ENCODE results near the gene WFDC9.
"Not testable (repeated sequence)": the region's sequence is repeated elsewhere in the genome, so short reads cannot be mapped to it uniquely, and the experiment has no call there.

Gene WFDC9

DNA sequence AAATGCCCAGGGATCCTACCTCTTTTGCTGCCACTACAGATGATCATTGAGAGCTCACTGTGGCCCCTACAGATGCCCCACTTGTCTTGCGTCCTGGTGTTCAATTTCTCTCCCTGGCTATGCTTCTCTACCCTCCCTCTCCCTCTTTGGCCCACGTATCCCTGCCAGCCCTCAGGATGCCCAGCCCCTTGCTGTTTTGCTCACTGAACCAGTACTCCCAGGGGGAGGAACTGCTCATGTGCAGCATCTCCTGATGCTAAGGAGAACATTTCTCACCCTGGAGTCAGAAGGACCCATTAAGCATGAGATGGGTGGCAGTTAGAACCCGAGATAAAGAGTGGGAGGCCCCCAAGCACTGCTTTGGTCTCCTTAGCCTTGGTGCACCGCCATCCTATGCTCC, at the start of gene WFDC9:
WFDC9 (minus strand) TSS at position 101 of the 400 bp plus-strand sequence. CDS start 21,103 bp downstream, outside the sequence.
- no peak for DNase-seq (ENCODE audit: low read depth)

DNA sequence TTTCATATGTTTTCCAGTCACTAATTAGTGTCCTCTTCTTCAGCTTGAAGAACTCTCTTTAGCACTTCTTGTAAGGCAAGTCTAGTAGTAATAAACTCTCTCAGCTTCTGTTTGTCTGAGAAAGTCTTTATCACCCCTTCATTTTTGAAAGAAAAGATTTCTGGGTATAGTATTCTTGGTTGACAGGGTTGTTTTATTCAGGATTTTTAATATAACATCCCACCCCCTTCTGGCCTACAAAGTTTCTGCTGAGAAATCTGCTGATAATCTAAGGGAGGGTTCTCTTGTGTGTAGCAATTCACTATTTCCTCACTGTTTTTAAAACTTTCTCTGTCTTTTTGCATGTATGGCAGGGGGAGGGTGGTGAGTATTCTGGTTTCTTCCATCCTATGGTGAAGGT, 48.6 kb upstream of the WFDC9 start:
- DNase-seq (ENCODE audit: low read depth) = no peak

DNA sequence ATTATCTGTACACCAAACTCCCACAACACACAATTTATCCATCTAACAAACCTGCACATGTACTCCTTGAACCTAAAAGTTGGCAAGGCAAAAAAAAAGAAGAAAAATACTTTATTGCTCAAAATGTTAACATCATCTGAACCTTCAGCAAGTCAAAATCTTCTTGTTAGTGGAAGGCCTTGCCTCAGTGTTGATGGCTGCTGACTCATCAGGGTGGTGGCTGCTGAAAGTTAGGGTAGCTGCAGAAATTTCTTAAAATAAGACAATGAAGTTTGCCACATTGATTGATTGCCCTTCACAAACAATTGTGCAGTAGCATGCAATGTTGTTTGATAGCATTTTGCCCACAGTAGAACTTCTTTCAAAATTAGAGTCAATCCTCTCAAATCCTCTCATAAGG, 41.7 kb upstream of the WFDC9 start:
- no peak for DNase-seq (ENCODE audit: low read depth)

DNA sequence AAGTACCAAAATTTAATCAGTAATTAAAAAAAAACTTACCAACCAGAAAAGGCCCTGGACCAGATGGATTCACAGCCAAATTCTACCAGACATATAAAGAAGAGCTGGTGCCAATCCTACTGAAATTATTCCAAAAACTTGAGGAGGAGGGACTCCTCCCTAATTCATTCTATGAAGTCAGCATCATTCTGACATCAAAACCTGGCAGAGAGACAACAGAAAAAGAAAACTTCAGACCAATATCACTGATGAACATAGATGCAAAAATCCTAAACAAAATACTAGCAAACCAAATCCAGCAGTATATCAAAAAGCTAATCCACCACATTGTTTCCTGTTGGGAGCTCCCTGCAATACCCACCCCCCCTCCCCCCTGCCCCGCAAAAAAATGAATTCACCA, 39.1 kb upstream of the WFDC9 start, which contains the start of gene WFDC11:
WFDC11 (minus strand) TSS at position 101 of the 400 bp plus-strand sequence. CDS start 19,639 bp downstream, outside the sequence.
- DNase-seq (ENCODE audit: low read depth) = no peak

DNA sequence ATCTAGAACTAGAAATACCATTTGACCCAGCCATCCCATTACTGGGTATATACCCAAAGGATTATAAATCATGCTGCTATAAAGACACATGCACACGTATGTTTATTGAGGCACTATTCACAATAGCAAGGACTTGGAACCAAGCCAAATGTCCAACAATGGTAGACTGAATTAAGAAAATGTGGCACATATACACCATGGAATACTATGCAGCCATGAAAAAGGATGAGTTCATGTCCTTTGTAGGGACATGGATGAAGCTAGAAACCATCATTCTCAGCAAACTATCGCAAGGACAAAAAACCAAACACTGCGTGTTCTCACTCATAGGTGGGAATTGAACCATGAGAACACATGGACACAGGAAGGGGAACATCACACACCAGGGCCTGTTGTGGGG, 26.0 kb upstream of the WFDC9 start:
- not testable (repeated sequence) for DNase-seq (ENCODE audit: low read depth)

DNA sequence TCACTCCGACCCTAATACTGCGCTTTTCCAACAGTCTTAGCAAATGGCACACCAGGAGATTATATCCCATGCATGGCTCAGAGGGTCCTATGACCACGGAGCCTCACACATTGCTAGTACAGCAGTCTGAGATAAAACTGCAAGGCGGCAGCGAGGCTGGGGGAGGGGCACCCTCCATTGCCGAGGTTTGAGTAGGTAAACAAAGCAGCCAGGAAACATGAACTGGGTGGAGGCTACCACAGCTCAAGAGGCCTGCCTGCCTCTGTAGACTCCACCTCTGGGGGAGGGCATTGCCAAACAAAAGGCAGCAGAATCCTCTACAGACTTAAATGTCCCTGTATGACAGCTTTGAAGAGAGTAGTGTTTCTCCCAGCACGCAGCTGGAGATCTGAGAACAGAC, 20.6 kb upstream of the WFDC9 start:
- not testable (repeated sequence) for DNase-seq (ENCODE audit: low read depth)

DNA sequence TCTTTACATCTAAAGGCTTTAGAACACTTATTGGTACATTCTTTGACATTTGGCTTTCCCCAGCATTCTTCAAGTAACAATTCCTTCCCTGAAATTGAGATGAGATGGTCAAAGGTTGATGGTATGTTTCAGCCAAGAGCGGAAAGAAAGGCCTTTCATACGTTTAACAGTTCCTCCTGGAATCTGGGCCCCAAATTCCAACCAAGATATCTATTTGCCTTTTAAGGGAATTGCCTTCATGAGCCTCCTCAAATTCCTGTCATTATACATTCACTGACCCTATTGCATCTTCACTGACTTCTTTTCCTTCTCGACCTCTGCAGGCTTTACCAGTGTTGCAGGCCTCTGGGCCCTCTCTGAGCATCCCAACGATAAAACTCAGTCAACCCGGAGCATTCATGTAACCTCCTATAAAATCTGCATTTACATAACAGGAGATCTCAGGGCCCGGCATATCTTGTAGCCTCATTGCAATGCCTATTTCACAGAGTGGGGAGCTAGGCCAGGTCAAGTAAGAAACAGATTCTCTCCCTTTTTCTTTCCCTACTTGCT, 18.3 kb upstream of the WFDC9 start:
- DNase-seq (ENCODE audit: low read depth) = no peak

DNA sequence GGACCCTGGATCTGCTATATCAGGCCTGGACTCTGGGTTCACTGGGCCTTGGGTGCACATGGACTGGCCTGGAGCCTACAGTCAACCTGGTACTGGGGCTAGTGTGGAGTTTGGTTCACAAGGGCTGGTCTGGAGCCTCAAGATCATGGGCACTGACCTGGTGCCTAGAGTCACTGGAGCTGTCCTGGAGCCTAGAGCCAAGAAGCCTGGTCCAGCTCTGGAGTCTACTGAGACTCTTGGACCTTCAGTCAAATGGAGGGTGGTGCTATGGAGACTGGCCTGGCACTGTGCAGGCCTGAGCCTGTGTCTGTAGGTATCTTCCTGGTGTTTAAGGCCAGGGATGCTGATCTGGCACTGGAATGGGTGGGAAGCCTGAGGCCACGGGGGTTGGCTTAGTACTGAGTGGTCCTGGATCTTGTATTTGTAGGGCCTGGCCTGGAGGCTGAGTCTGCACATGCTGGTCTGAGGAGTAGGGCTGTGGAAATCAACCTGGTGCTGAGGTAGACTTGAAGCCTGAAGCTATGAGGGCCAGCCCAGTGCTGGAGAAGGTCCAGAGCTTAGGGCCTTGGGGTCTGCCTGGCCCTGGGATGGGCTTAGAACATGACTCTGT, 16.5 kb upstream of the WFDC9 start:
- DNase-seq (ENCODE audit: low read depth) = no peak

DNA sequence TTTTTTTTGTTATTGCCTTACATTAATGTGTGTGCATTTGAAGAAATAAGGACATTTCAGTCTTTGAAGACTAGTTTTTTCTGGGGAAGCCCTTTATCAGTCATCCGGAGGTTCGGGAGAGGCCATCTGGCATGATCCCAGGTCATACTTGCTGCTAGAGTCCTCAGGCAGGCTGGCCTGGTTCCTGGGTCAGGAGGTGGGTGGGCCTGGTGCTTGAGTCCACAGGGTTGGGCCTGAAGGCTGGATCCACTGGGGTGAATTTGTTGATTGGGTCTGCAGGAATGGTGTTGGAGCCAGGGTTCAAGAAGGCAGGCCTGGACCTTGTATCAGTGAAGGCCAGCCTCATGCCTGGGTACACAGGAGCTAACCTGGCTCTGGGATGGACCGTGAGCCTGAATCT, 15.8 kb upstream of the WFDC9 start:
- no peak for DNase-seq (ENCODE audit: low read depth)

DNA sequence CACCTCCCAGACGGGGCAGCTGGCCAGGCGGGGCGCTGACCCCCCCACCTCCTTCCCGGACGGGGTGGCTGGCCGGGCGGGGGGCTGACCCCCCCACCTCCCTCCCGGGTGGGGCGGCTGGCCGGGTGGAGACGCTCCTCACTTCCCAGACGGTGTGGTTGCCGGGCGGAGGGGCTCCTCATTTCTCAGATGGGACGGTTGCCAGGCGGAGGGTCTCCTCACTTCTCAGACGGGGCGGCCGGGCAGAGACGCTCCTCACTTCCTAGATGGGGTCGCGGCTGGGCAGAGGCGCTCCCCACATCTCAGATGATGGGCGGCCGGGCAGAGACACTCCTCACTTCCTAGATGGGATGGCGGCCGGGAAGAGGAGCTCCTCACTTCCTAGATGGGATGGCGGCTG, 14.8 kb upstream of the WFDC9 start:
- DNase-seq (ENCODE audit: low read depth) = not testable (repeated sequence)

DNA sequence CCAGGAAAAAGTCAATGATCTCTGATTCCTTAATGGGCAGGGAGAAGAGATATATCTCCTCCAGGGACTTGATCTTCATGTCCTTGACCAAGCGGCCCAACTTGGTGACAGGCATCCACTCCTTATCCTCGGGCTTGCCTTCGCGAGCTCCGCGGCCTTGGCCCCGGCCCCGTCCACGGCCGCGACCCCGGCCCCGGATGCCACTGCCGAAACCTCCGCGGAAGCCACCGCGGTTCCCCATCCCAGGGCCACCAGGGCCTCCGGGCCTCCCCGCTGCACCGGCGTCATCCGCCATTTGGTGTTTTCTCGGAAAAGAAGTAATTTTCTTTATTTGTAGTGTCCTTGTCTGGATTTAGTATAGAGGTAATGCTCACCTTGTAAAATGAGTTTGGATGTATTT, 10.0 kb upstream of the WFDC9 start:
- DNase-seq (ENCODE audit: low read depth) = not testable (repeated sequence)

DNA sequence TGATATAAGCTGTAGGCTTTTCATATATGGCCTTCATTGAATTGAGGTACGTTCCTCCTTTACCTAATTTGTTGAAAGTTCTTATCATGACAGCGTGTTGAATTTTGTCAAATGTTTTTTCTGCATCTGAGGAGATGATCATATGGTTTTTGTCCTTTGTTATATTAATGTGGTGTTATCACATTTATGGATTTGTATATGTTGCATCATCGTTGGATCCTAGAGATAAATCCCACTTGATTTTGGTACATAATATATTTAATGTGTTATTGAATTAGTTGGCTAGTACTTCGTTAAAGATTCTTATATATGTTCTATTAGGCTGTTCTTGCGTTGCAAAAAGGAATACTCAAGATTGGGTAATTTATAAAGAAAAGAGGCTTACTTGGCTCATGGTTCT, 8.6 kb upstream of the WFDC9 start:
- no peak for DNase-seq (ENCODE audit: low read depth)

DNA sequence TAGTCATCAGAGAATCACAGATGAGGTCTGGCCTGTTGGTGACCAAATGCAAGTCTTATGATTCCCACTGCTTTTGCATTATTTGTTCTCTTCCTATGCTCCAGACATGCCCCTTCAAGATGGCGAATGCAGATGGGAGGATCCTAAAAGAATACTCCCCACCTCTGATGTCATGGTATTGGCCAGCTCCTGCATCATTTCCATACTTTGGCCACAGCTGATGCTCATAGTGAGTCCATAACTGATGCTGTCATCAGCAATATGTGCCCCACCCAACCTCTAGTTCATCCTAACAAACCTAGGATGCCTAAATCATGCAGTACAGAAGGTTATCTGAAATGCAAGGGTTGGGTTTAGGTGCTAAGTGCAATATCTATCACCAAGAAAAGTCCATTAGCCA, 5.4 kb upstream of the WFDC9 start:
- DNase-seq (ENCODE audit: low read depth) = no peak

DNA sequence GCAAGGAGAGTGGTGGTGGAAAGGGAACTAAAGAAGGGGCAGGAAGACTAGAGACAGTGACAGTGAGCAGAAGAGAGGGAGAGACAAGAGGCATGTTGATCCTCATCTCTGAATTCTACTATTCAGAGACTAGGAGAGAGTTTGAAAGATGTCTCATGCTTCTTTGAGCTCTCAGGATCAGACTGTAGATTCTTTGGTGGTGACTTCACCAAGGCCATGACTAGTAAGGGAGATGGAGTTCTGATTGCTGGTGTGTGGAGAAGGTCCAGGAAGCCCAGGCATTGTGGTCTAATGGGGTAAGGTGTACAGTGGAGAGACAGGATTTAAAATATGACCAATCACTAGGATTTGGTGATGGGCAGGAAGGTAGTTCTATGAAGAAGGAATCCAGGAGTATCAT, 713 bp downstream of the WFDC9 start:
- DNase-seq (ENCODE audit: low read depth) = no peak

DNA sequence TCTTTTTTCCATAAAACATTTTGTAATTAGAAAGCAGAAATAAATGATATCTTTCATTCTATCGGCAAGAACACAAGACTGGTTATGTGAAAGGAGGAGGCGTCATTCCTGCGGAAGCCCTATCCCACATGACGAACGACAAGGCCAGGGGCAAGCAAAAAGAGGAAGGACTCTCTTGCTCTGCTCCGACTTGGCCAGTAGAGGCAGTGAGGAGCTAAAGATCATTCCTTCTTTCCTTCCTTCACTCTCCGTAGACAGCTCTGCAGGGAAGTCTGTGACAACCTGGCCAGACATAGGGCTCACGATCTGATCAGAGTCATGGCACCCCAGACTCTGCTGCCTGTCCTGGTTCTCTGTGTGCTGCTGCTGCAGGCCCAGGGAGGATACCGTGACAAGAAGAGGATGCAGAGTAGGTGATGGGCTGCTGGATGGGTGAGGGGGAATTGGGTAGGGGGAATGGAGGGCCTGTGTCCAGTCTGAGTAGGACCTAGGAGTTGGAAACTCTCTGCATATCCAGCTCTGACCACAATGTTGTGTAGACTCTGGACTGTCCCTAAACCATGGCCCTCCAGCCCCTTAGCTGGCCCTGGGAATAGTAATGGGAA, 1.5 kb downstream of the WFDC9 start, which contains the start of gene WFDC10A:
WFDC10A (plus strand) TSS at position 244 of the 605 bp plus-strand sequence; CDS start at position 319, 75 bp downstream.
- DNase-seq (ENCODE audit: low read depth) = no peak

DNA sequence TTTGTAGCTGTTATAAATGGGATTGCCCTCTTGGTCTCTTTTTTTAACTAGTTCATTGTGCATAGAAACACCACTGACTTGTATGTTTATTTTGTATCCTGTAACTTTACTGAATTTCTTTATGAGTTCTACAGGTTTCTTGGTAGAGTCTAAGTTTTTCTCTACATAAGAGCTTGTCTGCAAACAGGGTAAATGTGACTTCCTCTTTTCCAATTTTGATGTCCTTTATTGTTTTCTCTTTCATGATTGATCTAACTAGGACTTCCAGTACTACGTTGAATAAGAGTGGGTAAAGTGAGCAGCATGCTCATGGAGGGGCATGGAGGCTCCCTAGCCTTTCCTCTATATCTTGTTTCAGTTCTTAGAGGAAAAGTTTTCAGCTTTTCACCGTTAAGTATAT, 4.5 kb downstream of the WFDC9 start:
- no peak for DNase-seq (ENCODE audit: low read depth)

DNA sequence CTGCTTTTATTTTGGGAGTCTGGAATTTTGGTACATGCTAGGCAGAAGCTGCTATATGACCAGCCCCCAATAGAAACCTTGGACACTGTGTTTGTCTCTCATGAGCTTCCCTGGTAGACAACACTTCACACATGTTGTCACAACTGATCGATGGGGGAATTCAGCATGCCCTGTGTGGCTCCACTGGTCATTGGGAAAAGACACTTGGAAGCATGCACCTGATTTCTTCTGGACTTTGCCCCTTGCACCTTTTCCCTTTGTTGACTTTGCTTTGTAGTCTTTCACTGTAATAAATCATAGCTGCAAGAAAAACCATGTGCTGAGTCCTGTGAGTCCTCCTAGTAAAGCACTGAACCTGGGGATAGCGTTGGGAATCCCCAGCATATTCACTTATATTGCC, 9.5 kb downstream of the WFDC9 start:
- no peak for DNase-seq (ENCODE audit: low read depth)

DNA sequence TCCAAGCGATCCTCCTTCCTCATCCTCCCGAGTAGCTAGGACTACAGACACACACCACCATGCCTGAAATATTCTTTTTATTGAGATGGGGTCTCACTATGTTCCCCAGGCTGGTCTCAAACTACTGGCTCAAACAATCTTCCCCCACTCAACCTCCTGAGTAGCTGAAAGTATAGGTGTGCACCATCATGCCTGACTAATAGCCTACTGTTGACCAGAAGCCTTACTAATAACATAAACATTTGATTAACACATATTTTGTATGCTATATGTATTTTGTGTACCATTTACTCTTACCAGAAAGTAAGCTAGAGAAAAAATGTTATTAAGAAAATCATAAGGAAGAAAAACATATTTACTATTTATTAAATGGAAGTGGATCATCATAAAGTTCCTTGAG, 13.5 kb downstream of the WFDC9 start:
- DNase-seq (ENCODE audit: low read depth) = no peak

DNA sequence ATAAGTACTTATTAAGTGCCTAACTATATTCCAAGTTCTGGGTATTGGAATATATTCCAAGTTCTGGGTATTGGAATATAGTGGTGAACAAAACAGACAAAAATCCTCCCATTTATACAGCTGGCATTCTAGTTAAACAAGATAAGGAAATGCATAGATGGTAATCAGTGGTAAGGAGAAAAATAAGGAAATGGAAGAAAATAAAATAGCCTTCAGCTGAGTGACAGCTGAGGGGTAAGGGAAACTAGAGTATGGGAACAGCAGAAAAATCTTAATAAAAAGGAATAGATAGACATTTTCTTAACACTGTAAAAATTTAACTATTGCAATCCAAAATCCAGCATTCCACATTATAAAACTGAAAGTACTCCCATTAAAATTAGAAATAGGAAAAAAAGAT, 18.8 kb downstream of the WFDC9 start:
- DNase-seq (ENCODE audit: low read depth) = no peak

DNA sequence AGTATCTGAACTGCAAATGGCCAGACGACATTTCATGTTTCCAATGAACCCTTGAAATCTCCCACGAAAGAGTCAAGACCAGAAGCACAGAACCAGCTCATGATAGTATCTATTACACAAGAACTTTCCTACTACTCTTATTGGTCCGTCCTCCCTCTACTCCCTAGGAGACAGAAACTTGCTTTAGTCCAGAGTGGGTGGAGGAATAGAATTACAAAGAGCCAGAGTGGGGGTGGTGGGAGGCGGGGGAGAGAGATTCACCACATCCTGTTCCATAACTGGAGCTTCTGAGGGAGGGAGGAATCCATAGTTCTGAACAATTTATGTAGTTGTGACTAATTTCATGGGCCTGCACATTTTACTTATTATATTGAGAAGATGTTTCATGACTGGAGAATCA, 20.0 kb downstream of the WFDC9 start:
- DNase-seq (ENCODE audit: low read depth) = peak; percentile 77

DNA sequence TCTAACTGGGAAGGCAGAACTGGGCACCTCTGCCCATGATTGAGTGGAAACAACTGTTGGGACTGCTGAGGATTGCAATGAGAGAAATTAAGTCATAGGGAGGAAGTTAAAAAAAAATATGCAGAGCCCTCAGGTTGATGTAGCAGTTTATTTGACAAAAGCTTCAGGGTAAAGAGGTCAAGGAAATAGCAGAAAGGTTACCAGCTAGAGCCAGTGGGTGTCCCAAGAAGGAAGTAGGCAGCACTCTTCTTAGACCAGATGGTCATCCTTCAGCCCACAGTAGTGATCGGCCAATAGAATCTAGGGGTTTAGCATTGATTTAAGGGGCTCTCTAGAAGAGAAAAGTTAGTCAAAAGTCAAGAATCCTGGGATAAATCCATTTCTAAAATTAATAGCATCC, 23.3 kb downstream of the WFDC9 start:
- no peak for DNase-seq (ENCODE audit: low read depth)

DNA sequence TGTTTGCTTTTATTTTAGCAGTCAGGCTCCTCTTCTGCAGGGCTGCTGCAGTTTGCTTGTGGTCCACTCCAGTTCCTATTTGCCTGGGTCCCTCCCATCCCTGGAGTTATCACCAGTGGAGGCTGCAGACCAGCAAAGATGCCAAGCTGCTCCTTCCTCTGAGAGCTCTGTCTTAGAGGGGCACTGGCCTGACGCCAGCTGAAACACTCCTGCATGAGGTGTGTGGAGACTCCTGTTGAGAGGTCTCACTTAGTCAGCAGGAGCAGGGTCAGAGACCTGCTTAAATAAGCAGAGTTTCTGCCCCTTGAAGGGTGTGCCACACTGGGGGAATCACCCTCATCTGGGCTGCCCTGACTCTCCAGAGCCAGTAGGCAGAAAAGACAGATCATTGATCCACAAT, 35.8 kb downstream of the WFDC9 start:
- DNase-seq (ENCODE audit: low read depth) = no peak

DNA sequence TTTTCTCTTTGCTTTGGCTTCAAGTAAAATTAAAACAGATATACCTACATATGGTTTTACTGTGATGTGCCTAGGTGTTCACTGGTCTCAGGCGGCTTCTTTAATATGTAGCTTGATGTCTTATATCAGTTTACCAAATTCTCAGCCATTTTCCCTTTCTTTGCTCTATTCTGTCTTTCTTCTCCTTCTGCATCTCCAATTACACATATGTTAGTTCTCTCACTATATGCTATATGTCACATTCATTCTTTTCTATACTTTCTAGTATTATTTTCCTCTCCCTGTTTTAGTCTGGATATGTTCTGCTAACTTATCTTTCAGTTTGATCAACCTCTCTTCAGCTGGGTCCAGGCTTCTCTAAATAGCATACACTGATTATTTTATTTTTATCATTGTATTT, 37.6 kb downstream of the WFDC9 start:
- no peak for DNase-seq (ENCODE audit: low read depth)
